Measurements from ENCODE around the gene PPP2R1B.
A peak's percentile ranks its signal among the peaks of the same experiment; 100 is the strongest.

Gene PPP2R1B

GRCh38 chr11:111765984-111766833 lies at the start of gene PPP2R1B:
Gene PPP2R1B, minus strand, starts transcription at chr11:111766389. Its CDS starts 28 bp downstream, at chr11:111766361.
- FAIRE-seq = no peak
- peak; percentile 48 for TF ChIP-seq POLR2A (IDR thresholded peaks at IDR 0.05; ENCODE audit: low read depth, low read length)
- DNase-seq (ENCODE audit: insufficient read length, low spot score) = peak; percentile 72

GRCh38 chr11:111815489-111815888 lies 49.3 kb upstream of the PPP2R1B start:
- no peak for TF ChIP-seq POLR2A (IDR thresholded peaks at IDR 0.05; ENCODE audit: low read depth, low read length)
- no peak for FAIRE-seq
- DNase-seq (ENCODE audit: insufficient read length, low spot score) = no peak

DNA sequence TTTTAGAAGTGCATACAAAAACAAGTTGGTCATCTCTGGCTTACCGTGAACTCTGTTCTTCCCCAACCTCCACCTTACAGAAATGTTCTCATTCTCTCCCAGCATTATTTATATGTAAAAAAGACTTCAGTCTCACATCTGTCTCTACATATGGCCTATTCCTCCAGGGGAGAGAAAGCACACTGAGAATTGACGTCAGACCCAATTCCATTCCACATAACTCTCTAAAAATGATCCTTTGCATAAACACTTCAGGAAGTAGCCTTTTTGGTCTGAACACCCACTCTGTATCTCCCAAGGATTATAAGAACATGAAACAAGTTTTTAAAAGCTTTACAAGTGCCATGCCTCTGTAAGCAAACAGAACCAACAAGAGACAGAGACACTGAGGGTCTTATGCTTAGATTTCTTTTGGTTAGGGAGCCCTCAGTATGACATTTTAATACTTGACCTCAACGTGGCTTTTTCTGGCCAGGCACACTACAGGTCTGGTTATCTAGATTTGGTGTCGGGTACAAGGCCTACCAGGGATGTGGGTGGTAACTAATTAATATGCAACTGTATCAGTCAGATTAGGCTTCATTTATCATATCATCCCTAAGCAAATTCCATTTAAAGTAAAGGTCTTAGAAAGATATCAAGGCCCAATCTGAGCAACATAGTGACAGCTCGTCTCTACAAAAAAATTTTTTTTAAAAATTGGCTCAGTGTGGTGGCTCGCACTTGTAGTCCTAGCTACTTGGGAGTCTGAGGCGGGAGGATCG lies 48.5 kb upstream of the PPP2R1B start:
- no peak for TF ChIP-seq POLR2A (IDR thresholded peaks at IDR 0.05; ENCODE audit: low read depth, low read length)
- FAIRE-seq = no peak
- DNase-seq (ENCODE audit: insufficient read length, low spot score) = no peak

DNA sequence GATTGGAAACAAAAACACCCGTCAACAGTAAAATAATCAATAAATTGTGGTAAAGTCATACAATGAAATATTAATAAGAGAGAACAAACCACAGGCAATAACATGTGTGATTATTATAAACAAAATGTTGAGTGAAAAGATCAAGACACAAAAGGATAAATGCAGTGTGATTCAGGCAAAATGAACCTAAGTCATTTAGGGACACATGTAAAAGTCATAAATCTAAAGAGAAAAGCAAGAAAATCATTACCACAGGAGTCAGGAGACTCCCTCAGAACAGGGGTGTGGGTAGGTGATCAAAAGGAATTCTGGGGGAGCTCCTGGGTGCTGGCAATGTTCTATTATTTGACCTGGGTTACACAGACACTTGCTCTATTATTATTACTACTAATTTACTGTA lies 47.9 kb upstream of the PPP2R1B start:
- FAIRE-seq (no peak), DNase-seq (ENCODE audit: insufficient read length, low spot score) (no peak)
- TF ChIP-seq POLR2A (IDR thresholded peaks at IDR 0.05; ENCODE audit: low read depth, low read length) = no peak

- no peak for FAIRE-seq
- no peak for TF ChIP-seq POLR2A (IDR thresholded peaks at IDR 0.05; ENCODE audit: low read depth, low read length)
- no peak for DNase-seq (ENCODE audit: insufficient read length, low spot score)
These were observed 46.0 kb upstream of the PPP2R1B start for GRCh38 chr11:111812211-111812610.

DNA sequence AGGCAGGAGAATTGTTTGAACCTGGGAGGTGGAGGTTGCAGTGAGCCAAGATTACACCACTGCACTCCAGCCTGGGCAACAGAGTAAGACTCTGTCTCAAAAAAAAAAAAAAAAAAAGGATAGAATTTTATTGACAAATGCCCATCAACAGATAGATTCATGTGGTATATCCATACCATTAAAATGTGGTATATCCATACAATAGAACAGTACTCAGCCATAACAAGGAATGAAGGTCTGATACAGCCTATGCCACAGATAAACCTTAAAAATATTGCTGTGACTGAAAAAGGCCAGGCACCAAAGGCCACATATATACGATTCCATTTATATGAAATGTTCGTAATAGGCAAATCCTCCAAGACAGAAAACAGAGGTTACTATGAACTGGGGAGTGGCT lies 45.3 kb upstream of the PPP2R1B start:
- DNase-seq (ENCODE audit: insufficient read length, low spot score) = no peak
- no peak for TF ChIP-seq POLR2A (IDR thresholded peaks at IDR 0.05; ENCODE audit: low read depth, low read length)
- FAIRE-seq = no peak

DNA sequence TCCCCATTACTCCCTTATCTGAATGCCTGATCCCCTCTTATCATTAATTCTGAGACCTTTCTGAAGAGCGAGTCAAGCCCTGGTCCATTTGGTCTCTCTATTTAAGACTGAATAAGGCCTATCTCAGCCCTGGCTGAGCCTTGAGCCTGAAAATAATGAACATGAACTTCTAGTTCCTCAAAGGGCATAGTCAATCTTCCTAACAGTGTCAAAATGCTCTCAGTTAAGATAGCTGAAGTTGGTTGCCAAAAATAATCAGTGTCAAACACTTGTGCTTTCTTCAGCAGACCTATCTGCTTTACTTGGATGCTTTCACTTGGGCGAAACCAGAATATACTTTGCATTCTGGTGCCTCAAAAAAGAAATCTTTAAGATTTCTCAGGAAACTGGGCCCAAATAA lies 42.6 kb upstream of the PPP2R1B start:
- TF ChIP-seq POLR2A (IDR thresholded peaks at IDR 0.05; ENCODE audit: low read depth, low read length) = no peak
- FAIRE-seq = no peak
- no peak for DNase-seq (ENCODE audit: insufficient read length, low spot score)

DNA sequence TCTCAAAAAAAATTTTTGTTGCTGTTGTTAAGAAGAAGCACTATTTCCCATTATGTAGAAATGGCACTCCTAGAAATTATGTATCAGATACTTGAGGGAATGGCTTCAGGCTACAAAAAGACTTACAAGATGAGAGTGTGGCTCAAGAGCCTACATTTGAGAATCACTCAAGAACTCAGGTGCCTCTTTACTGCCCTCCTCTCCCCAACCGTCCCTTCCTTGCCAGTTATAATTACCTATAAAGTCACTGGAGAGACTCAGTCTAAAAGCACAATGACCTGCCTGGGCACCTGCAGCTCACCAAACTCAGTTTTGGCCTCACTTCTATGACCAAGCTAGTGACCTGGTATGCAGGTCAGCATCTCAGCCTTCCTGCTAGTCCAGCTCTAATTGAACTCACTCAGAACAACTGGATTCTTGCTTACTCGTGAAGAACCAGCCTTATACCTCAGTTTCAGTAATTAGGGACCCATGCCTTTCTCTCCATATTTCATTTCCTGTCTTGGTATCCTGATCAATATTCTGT lies 41.9 kb upstream of the PPP2R1B start:
- FAIRE-seq (no peak), DNase-seq (ENCODE audit: insufficient read length, low spot score) (no peak)
- no peak for TF ChIP-seq POLR2A (IDR thresholded peaks at IDR 0.05; ENCODE audit: low read depth, low read length)

- no peak for FAIRE-seq
- DNase-seq (ENCODE audit: insufficient read length, low spot score) = no peak
- TF ChIP-seq POLR2A (IDR thresholded peaks at IDR 0.05; ENCODE audit: low read depth, low read length) = no peak
These were observed 40.9 kb upstream of the PPP2R1B start for GRCh38 chr11:111807076-111807475.

GRCh38 chr11:111801135-111801534 lies 34.9 kb upstream of the PPP2R1B start:
- FAIRE-seq (no peak), DNase-seq (ENCODE audit: insufficient read length, low spot score) (no peak)
- no peak for TF ChIP-seq POLR2A (IDR thresholded peaks at IDR 0.05; ENCODE audit: low read depth, low read length)

GRCh38 chr11:111798279-111798678 lies 32.1 kb upstream of the PPP2R1B start:
- DNase-seq (ENCODE audit: insufficient read length, low spot score) = no peak
- TF ChIP-seq POLR2A (IDR thresholded peaks at IDR 0.05; ENCODE audit: low read depth, low read length) = no peak
- FAIRE-seq = no peak

DNA sequence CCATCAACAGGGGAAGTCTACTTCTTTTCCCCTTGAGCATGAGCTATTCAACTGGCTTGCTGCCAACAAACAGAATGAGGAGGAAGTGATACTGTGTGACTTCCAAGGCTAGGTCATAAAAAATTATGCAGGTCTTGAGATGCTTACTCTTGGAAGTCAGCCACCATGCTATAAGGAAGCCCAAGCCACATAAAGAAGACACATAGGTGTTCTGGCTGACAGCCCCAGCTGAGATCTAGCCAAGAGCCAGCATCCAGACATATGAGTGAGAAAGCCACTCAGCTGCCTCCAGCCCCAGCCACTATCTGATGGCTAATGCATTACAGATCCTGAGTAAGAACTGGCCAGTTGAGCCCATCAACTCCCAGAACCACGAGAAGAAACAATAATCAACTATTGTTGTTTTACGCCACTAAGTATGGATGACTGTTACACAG lies 31.0 kb upstream of the PPP2R1B start:
- TF ChIP-seq POLR2A (IDR thresholded peaks at IDR 0.05; ENCODE audit: low read depth, low read length) = no peak
- FAIRE-seq (no peak), DNase-seq (ENCODE audit: insufficient read length, low spot score) (no peak)

- no peak for TF ChIP-seq POLR2A (IDR thresholded peaks at IDR 0.05; ENCODE audit: low read depth, low read length)
- DNase-seq (ENCODE audit: insufficient read length, low spot score) (no peak), FAIRE-seq (no peak)
These were observed 30.5 kb upstream of the PPP2R1B start for GRCh38 chr11:111796696-111797095.

- TF ChIP-seq POLR2A (IDR thresholded peaks at IDR 0.05; ENCODE audit: low read depth, low read length) = no peak
- FAIRE-seq (no peak), DNase-seq (ENCODE audit: insufficient read length, low spot score) (no peak)
These were observed 29.3 kb upstream of the PPP2R1B start for GRCh38 chr11:111795334-111795985.
